SW 1271 (cell line): ENCODE data around the gene GNB1L.
"Not testable (repeated sequence)": the region's sequence is repeated elsewhere in the genome, so short reads cannot be mapped to it uniquely, and the experiment has no call there.

ENCODE experiments used
- DNase-seq, 2 experiments: peaks; one replicate each; lab custom pipeline; 2025; lab: John Stamatoyannopoulos, UW

The GNB1L gene

GRCh38 chr22:19843857-19844376, 10.8 kb downstream of the GNB1L start:
- DNase-seq, result no peak

GRCh38 chr22:19843107-19843856, 11.4 kb downstream of the GNB1L start:
- no peak for DNase-seq

- DNase-seq, result no peak
Measured at GRCh38 chr22:19842393-19843106, 12.1 kb downstream of the GNB1L start.

GRCh38 chr22:19841641-19842392, 12.9 kb downstream of the GNB1L start:
- DNase-seq, result no peak

GRCh38 chr22:19840955-19841640, 13.6 kb downstream of the GNB1L start:
- no peak for DNase-seq

DNA sequence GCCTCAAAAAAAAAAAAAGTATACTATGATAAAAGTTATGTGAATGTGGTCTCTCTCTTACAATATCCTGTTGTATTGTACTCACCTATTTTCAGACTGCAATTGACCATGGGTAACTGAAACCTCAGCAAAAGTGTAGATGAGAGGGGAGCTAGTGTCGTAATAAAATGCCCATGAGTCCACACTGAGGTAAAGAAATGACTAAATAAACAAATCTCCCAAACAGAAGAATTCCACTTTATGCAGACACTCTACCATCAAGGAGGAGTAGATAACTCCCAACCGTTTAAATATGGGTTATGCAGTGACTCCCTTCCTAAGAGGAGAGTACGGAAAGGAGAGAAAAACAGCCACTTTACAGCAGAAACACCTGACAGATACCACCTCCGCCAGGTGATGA, 14.6 kb downstream of the GNB1L start:
- no peak for DNase-seq

- DNase-seq, result no peak
Measured at GRCh38 chr22:19837915-19838314, 16.8 kb downstream of the GNB1L start.

GRCh38 chr22:19836512-19836911, 18.2 kb downstream of the GNB1L start:
- DNase-seq, result no peak

- no peak for DNase-seq
Measured at GRCh38 chr22:19834599-19834998, 20.1 kb downstream of the GNB1L start.

DNA sequence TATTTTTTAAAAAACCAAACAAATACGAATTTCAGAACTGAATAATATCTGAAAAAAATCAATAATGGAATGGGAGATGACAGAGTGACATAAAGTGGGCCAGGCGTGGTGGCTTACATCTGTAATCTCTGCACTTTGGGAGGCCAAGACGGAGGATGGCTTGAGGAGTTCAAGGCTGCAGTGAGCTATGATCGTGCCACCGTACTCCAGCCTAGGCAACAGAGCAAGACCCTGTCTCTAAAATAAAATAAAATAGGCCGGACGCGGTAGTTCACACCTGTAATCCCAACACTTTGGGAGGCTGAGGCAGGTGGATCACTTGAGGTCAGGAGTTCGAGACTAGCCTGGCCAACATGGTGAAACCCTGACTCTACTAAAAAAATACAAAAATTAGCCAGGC, 21.3 kb downstream of the GNB1L start:
- DNase-seq, result not testable (repeated sequence)

DNA sequence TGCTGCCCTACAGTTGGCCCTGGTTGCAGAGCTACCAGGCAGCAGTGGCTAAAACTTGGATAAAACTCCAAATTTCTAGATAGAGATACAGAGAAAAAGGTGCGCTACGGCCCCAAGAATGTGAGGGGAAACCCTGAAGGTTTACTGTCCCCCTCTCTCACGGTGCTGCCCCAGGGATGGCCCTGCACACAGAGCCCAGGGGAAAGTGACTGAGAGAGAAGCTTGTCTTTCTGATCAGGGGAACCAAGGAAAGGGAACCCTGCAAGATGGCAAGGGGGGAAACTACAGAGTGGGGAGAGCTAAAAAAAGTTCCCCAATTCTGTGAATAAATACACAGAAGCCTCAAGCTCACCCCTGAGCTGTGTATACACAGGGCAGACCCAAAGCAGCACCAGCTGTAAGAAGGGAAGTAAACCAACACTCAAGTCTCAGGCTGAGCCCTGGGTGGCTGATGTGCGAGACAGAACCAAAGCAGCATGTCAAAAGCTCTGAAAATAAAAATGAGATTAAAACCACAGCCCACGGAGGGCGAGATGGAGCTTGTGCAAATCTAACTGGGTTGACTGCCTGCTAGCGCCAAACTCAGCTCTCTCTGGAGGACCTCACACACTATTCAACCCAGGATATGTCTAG, 22.1 kb downstream of the GNB1L start:
- DNase-seq, result no peak

GRCh38 chr22:19831979-19832378, 22.7 kb downstream of the GNB1L start:
- not testable (repeated sequence) for DNase-seq

DNA sequence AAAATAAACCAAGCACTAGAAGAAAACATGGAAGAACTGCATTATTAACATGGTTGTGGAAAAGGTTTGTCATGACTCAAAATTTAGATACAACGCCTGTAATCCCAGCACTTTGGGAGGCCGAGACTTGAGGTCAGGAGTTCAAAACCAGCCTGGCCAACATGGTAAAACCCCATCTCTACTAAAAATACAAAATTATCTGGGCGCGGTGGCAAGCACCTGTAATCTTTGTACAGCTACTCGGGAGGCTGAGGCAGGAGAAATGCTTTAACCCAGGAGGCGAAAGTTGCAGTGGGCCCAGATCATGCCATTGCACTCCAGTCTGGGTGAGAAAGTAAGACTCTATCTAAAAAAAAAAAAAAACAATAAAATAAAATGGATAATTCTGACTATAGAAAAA, 23.7 kb downstream of the GNB1L start:
- no peak for DNase-seq

- DNase-seq, result no peak
Measured at GRCh38 chr22:19828035-19828401, 26.7 kb downstream of the GNB1L start.

DNA sequence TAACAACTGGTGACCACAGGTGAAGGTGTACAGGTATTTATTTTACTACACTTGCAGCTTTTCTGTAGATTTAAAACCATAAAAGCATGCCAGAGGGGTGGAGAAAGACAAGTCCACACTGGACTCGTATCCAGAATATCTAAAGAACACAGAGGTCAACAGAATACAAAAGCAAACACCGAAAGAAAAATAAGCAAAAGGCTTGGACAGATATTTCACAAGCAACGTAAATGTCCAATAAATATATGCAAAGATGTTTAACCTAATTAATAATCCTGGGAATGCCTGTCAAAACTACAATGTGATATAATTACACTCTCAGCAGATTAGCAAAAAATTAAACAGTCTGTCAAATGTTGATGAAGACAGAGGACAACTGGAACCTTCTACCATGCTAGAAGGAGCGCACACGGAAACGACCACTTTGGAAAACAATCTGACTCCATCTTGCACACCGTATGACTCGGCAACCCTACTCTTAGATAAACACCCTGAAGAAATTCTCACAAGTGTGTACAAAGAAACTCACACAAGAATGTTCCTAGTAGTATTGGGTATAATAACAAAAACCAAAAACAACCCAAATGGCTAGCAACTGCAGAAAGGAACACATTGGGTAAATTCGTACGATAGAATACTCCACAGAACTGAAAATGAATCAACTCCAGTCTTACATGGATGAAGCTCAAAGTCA, 27.2 kb downstream of the GNB1L start:
- DNase-seq, result no peak

DNA sequence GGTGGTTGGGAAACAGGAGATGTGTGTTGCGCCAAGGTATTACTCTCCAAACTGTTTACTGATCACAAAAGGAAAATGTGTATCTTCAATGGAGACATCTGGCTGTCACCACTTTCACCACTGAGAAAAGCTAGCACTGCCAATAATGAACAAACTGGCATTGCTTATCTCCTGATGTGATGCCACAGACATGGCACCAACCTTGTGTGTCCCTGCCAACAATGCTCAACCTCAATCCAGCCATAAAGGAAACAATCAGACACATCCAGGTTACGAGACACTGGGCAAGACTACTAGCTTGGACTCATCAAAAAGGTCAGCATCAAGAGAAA, 28.1 kb downstream of the GNB1L start:
- no peak for DNase-seq

DNA sequence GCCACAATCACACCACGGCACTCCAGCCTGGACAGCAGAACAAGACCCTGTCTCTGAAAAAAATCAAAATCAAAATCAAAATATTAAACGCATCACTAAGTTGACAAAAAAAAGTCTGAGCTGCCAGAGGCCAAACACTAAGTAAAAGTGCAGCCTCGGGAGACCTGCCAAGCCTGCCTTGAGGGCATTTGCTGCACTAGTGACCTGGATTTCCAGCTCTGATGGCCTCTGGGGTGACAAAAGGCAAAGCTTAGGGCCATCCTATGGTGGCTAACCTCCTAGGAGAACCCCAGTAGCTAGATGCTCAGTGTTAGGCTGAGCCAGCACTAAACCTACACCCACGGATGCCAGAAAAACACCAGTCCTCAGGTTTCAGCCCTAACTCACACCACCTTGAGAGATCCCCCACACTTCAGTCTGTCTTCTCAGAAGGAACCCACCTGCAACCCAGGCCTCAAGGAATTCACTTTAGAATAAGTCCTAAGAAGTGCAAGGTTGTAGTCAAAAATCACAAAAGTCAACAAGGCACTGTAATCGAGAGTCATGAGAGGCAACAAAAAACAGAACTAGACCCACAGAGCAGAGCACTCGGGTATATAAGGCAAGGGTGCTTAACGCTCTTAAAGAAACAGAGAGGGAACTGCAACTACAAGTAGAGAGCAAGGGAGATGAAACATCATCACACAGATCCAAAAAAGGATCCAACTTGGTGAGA, 28.6 kb downstream of the GNB1L start:
- DNase-seq, result no peak

DNA sequence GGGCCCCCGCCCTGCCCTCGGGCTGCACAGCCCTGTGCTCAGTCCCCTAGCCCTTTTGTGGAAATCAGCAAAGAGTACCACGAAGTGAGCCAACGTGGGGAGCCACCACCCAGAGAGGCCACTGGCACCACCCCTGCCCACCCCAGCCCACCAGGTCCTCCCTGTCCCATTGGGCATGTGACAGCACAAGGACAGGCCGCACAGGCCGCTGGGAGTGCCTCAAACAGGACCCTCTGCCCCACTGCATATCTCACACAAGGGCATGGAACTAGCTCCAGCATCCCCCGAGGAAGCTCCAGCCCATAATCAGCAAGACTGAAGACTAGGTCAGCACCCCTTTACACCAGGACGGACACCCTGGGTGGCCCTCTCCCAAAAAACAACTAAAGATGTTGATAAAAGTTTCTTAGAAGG, 29.7 kb downstream of the GNB1L start:
- DNase-seq, result no peak

DNA sequence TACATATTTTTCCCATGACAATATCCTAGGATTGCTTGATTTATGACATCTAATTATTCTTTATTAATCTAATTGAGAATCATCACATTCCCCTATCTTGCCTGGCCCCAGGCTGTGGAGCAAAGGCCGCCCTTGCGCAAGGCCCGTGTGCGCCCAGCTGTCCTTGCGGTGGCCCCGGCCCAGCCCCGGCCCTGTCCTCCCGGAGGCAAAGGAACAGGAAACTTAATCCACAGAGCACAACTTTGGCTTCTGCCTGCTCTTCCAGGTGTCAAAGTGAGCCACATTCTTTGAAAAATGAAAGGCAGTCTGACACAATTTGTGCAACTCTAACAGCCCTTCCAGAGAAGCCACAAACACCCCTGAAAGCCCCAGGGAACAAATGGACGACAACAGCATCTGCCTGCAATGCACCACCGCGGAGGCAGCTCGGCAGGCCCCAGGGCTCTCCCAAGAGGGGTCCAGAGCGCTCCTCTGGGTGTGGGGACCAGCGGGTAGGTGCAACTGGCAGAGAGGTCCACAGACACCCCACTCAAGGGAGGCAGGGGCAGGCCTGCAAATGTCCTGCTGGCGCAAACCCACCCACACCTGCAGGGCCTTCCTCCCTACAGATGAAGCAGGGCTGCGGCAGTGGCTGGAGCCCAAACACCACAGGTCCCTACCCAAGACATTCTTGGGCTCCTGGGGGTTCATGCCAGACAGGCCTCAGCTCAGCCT, 30.3 kb downstream of the GNB1L start:
- DNase-seq, result no peak

DNA sequence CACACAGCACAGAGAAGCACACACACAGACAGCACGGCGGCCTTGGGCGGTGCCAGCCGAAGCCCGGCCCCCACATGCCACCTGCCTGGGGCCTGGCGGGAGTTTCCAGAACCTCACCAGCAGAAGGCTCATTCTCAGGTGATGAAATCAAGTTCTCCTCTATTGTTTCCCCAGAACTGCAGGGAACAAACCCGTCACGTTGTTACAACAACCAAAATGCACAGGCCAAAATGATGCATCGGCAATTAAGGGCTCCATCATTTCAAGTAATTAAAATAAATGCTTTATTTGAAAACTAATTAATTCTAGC, 30.8 kb downstream of the GNB1L start:
- no peak for DNase-seq
